ENCODE data around the gene PSMD4.
"Not testable (repeated sequence)": the region's sequence is repeated elsewhere in the genome, so short reads cannot be mapped to it uniquely, and the experiment has no call there.

PSMD4 gene

DNA sequence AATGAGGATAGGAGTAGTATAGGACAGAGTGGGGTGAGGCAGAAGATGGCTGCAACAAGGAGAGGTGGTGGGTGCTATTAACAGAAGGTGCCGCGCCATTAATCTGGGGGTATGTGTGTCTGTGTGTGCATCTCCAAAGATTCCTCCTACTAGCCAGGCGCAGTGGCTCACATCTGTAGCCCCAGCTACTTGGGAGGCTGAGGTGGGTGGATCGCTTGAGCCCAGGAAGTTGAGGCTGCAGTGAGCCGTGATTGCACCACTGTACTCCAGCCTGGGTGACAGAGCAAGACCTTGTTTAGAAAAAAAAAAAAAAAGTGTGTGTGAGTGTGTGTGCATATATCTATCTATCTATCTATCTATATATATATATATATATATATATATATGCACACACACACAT lies 20.8 kb downstream of the PSMD4 start:
- not testable (repeated sequence) for DNase-seq

DNA sequence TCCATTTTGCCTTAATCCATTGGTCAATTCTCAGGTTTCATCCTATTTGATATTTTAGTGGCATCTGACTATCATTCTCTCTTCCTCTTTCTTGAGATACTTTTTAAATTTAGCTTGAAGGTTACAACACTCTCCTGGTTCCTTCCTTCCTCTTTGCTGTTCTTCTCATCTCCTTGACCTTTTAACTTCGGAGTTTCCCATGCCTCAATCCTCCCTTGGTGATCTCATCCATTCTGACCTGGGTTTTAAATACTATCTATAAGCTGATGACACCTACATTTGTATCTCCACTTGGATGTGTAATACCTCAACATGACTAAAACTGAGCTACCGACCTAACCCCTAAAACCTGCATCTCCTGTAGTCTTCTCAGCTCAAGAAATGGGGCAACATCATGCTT lies 22.7 kb downstream of the PSMD4 start:
- no peak for DNase-seq

DNA sequence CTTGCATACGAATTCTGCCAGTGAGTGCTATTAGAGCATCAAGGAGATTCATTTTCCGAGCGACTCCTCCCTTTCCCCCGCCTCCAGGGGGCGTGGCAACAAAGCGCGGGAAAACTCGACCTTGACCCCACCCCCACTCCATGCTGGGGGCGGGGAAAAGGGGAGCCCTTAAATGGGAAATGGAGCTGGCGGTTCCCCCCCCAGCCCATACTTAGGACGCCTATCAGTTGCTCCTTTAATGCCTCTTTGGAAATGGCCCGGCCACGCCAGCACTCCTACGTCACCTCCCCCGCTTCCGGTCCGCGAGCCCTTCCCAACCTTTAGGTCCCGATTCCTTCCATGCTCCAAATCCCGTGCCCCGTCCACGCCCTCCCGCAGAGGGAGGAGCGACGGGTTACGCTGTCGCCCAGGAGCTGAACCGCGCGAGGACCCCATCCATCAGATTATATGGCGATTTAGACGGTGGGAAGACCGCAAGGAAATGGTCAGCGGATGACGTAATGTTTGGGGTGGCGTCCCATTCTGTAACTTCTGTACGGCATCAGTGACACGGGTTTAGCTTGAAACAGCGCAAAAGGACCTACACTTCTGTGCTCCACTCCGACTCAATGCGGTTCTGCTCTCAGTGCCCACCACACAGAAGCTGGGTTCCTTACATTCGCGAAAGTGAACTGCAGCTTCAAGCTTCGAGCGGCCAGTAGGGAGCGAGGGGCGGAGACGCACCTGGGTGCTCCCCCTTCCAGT lies 26.9 kb downstream of the PSMD4 start:
- DNase-seq = peak; percentile 85

DNA sequence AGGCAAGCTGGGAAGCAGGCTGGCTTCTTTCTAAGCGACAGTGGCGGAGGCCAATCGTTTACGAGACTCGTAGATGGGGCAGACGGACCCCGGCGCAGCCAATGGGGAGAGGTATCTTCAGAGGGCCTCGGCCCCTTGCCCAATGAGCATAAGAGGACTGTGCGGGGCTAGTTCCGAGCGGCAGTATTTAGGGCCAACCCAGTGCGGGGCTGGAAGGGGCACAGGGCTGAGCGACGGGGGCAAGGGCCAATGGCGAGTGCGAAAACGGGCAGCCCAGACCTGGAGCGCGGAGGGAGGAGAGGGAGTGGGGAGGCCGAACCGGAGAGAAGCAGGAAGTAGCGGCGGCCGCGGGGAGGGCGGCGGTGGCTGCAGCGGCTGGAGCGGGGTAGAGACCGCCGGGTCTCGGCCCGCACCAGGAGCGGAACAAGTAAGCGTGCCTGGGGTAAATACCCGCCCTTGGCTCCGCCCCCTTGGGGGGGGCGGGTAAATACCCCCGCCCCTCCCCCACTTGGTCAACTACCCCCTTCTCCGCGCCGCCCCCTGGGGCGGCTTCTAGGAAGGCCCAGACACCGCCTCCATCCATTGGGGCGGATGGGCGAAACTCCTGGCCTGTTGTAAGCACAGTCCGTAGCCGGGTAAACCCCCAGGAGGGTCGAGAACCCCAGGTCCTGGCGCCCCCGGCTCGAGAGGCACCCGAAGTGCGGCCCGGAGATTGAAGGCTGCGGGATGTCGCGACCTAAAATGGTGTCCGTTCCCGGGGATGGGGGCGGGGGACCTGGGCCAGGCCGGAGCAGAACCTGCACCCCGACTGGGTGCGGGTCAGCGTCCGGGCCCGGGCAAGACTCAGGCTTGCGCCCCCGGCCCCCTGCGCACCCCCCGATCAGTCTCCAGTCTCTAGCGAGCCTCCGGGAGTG lies 27.7 kb downstream of the PSMD4 start, which contains the start of gene ZNF687:
Gene ZNF687 (plus strand): TSS at position 331 of the 914 bp plus-strand sequence. CDS start 3,993 bp downstream, outside the sequence.
- peak; percentile 96 for DNase-seq

DNA sequence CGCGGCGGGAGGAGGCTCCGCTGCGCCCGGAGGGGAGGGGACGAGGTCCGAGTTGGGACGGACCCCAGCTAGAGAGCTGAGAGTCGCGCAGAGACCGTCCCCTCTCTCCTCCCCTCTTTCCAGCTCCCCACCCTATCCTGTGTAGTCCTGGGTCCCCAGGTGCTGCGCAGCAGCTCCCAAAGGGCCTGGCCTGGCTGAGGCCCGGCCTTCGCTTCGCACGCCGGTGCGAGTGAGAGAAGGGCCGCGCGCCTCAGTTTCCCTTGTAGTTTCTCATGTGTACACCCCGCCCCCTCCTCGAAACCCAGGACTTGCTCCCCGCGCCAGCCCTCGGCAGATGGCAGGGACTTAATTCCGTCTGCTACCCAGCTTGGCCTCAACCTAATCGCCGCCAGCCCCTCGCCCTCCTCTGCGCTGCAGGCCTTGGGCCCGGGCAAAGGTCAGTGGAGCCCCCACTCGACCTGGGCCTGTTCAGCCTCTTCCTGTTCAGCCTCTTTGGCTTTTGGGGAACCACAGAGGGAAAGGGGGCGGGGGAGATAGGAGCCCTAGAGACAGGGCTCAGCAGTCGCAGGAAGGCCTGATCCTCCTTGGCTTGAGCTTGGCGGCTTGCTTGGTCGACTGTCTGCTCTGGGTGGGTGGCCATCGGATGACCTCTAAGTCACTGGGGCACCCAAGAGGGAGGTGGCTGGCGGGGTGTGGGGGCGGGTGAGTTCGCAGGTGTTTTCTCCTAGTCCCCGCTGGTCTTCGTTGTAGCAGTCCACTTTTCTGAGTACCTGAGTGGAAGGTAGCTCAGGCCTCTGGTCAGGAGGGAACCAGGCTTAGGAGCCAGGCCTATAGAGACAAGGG lies 28.6 kb downstream of the PSMD4 start:
- no peak for DNase-seq

DNA sequence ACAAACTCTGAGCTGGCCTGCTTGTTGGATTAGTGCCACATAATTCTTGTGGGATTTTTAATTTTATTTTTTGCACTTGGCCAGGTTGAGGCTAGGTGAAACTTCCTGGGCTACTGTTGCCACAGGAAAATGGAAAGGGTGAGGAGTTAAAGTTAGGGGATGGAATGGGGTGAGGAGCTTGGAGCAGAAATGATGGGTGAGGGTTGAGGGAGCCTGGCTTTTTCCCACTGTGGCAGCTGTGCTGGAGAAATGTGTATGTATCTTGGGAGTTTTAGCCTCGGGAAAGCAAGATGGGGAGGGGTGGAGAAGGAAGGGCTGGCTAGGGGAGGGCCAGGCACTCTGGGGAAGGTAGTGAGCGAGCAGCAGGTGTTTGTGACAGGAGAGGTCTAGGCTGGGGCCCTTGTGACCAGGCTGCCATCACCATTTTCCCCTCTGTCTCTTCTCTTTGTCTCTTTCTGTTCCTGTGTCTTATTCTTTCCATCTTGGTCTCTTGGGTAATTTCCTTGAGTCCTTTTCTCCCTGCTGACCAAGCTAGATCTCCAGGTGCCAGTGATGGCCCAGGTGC lies 29.6 kb downstream of the PSMD4 start:
- DNase-seq = no peak

DNA sequence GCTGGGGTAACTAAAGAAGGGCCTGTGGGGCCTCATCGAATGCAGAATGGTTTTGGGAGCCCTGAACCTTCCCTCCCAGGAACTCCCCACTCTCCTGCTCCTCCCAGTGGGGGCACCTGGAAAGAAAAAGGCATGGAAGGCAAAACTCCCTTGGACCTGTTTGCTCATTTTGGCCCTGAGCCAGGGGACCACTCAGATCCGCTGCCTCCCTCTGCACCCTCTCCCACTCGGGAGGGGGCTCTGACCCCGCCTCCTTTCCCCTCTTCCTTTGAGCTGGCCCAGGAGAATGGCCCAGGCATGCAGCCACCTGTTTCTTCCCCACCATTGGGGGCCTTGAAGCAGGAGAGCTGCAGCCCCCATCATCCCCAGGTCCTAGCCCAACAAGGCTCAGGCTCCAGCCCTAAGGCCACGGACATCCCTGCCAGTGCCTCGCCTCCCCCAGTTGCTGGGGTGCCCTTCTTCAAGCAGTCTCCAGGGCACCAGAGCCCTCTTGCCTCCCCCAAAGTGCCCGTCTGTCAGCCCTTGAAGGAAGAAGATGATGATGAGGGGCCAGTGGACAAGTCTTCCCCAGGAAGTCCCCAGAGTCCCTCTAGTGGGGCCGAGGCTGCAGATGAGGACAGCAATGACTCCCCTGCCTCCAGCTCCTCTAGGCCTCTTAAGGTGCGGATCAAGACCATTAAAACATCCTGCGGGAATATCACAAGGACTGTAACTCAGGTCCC lies 32.2 kb downstream of the PSMD4 start:
- no peak for DNase-seq

DNA sequence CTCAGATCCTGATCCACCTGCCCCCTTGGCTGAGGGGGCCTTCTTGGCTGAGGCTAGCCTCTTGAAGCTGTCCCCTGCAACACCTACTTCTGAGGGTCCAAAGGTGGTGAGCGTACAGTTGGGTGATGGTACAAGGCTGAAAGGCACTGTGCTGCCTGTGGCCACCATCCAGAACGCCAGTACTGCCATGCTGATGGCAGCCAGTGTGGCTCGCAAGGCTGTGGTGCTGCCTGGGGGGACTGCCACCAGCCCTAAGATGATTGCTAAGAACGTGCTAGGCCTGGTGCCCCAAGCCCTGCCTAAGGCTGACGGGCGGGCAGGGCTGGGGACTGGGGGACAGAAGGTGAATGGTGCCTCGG lies 32.8 kb downstream of the PSMD4 start:
- DNase-seq = no peak

DNA sequence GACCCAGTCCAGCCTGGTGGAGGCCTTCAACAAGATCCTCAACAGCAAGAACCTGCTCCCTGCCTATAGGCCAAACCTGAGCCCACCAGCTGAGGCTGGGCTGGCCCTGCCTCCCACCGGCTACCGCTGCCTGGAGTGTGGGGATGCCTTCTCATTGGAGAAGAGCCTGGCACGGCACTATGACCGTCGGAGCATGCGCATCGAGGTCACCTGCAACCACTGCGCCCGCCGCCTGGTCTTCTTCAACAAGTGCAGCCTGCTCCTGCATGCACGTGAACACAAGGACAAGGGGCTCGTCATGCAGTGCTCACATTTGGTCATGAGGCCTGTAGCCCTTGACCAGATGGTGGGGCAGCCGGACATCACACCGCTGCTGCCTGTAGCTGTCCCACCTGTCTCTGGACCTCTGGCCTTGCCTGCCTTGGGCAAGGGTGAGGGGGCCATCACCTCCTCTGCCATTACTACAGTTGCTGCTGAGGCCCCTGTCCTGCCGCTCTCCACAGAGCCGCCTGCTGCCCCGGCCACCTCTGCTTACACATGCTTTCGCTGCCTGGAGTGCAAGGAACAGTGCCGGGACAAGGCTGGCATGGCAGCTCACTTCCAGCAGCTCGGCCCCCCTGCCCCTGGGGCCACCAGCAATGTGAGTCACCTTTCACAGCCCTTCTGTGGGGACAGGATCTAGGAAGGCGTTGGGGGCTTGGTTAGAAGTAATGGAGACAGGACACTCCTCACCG lies 33.4 kb downstream of the PSMD4 start:
- DNase-seq = no peak

DNA sequence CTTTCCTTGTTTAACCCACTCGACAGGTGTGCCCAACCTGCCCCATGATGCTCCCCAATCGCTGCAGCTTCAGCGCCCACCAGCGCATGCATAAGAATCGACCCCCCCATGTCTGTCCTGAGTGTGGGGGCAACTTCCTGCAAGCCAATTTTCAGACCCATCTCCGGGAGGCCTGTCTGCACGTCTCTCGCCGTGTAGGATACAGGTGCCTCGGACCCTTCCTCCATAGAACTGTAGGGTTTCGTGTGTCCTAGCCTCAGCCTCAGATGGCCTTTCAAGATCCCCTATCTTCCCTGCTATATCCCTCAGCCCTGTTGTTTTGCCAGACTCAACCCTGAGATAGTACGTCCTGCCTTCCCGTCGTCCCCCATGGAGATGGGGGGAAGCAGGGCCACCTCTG lies 34.0 kb downstream of the PSMD4 start:
- no peak for DNase-seq

DNA sequence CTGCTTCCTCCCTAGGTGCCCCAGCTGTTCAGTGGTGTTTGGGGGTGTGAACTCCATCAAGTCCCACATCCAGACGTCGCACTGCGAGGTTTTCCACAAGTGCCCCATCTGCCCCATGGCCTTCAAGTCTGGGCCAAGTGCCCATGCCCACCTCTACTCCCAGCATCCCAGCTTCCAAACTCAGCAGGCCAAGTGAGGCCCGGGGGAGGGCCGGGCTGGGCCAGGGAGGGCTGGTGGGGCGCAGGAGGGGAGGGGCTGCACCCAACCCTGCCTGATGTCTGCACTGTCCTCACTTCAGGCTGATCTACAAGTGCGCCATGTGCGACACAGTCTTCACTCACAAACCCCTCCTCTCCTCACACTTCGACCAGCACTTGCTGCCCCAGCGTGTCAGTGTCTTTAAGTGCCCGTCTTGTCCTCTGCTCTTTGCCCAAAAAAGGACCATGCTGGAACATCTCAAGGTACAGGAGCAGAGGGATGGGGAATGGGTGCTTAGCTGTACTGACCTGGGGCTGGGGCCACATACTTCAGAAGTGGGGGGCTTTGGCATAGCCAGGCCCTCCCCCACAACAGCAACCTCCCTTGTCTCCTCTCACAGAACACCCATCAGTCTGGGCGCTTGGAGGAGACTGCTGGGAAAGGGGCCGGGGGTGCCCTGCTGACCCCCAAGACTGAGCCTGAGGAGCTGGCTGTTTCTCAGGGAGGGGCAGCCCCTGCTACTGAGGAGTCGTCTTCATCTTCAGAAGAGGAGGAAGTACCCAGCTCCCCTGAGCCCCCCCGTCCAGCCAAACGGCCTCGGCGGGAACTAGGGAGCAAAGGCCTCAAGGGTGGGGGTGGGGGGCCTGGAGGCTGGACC lies 34.8 kb downstream of the PSMD4 start:
- DNase-seq = no peak

DNA sequence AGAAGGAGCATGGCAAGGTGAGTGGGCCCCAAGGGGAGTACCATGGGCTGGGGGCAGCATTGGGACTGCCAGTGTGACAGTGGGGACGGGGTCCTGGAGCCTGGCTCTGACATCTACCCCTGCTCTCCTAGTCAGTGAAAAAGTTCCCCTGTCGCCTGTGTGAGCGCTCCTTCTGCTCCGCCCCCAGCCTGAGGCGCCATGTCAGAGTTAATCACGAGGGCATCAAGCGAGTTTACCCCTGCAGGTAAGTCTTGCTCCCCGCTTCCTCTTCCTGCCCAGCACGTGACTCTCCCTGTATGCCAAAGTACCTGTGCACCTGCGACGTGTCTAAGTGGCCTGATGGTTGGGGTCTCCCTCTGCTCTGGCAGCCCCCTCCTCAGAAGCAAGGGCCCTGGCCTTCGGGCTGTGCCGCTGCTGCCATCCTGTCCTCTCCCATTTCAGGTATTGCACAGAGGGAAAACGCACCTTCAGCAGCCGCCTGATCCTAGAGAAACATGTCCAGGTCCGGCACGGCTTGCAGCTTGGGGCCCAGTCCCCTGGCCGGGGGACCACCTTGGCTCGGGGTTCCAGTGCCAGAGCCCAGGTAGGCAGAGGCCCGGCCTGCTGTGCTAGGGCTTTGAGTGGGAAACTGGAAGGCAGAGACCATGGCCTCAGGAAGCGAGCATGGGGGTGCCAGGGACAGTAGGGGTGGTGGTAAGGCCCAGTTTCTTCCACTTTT lies 35.6 kb downstream of the PSMD4 start:
- no peak for DNase-seq

DNA sequence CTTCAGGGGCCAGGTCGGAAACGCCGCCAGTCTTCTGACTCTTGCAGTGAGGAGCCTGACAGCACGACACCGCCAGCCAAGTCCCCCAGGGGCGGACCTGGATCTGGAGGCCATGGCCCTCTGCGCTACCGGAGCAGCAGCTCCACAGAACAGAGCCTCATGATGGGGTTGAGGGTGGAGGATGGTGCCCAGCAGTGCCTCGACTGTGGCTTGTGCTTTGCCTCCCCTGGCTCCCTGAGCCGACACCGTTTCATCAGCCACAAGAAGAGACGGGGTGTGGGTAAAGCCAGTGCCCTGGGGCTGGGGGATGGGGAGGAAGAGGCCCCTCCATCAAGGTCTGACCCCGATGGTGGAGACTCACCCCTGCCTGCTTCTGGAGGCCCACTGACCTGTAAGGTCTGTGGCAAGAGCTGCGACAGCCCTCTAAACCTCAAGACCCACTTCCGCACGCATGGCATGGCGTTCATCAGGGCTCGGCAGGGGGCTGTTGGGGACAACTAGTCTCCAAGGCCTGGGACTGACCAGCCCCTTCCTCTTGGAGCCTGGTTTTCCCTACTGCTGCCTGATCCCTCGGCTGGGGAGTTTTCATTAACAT lies 36.3 kb downstream of the PSMD4 start:
- DNase-seq = no peak

DNA sequence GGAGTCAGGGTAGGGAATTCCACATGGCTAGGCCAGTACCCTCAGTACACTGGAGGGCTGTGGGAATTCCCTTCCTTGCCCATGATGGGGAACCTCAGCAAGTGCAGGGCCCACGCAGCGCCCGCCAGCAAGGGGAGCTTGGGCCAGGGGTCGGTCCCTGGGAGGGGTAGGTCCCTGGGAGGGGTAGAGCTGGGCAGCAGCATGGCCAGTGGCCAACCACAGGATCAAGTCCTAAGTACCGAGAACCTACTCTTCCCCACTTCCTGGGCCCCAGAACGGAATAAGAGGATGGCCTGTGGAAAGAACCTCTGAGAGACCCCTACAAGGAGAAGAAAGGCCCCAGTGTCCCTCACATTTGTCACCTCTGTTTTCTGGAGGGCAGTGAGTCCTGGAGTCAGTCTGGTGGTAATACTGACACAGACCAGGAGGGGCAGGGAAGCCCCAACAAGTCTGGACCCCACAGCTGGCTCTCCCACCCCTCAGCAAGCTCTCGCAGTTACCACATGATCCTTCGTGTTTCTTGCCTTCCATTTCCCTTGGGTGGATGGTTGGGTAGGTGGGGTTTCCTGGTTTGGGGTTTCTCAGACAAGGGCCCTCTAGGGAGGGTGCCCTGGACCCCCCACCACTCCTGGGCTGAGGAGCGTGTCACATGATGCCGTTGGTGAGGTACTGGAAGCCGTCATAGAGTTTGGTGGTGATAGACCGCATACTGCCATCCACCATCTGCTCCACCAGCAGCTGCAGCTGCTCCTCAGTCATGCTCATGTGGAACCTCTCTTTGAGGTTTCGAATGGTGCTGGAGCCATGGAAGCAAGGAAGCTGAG lies 37.9 kb downstream of the PSMD4 start:
- no peak for DNase-seq

DNA sequence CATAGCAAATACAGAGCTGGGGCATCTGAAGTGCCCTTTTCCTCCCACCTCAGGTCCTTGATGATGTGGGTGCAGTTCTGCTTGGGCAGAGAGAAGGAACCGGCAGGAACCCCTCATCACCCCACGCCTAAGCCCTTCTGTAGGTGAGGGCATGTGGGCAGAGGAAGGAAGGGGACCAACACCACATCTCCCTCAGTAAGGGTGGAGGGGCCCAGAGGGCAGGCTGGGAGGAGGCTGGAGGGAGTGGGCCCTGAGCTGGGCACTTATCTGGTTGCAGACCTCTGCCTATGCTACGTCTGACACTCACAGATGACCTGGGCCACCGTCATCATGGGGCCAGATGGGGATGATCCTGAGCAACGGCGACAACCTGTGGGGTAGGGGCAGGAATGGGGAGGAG lies 38.6 kb downstream of the PSMD4 start:
- no peak for DNase-seq

DNA sequence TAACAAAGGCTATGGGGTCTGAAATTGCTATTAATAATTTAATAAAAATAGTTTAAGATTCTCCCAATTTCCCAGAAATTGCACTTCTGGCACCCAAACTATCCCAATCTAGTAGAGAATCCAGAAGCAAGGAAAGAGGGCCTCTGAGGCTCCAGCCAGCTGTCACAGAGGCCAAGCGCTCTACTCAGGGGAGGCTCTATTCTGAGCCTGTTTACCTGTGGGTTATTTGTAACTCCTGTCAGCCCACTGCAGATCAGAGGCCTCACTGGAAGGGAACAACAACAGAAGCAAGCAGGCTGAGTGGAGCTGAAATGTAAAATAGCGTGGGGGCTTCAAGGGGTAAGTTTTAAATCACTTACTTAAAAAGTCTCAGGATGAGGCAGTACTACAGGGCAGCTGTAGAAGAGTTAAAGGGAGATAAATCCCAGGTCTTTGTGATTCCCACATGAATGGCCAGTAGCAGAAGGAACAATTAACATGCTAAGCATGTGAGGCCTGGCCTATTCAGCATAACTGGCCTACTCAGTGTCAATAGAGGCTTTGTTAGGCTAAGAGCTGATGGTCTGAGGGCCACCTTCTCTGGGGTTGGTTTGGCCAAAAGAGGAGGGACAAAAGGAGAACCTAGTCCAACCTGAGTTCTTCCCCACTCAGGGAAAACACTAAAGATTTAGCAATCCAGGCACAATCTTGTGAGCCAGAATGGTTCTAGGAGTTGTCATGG lies 40.4 kb downstream of the PSMD4 start:
- no peak for DNase-seq

DNA sequence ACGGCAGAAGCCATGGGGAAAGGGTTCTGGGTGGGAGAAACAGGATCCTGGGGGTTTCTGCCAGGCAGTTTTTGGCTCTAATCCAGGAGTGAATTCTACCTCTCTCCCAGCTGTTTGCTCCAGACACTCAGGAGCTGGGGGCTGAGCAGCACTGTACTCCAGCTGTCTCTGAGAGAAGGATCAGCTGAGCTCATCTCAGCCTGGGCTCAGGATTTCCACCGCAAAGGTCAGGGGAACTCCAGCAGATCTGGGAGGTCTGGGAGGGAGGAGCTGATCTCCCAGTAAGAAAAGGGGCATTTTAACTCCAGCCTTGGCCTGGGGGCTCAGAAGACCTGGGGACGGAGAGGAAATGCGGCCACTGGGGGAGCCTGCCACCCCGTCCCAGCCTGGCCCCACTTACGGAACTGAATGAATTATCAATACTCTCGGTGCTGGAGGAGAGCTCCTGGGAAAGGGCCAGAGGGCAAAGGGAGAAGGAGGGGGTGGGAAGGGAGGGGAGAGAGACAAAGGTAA lies 55.3 kb downstream of the PSMD4 start:
- no peak for DNase-seq

All from NCI-H1417 treated with DMSO at 0.1 percent for 48 hours (cell line).